Activated naive CD4-positive, alpha-beta T cell treated with anti-CD3 and anti-CD28 coated beads, Interleukin-2, amount 10 ng/mL, durations not matched to agents 7 days and 5 days (primary cell): ENCODE results near the gene THRA.

Experiments used
- CTCF ChIA-PET: fragments of 350-600 bp; sonication (Branson Sonifier 250); formaldehyde crosslinking; loops from one replicate; lab custom pipeline; 2021; ENCODE audit warnings: antibody characterized with exemption; lab: Charles Lee
- DNase-seq: peaks from one replicate; pipeline ENCODE4 v3.0.0-alpha.2; 2020
- H3K27ac Mint-ChIP-seq: one replicate; pipeline ENCODE4 v1.8.0; 2021; ENCODE audit warnings: mild to moderate bottlenecking, moderate library complexity, mixed read lengths
- H3K27me3 Mint-ChIP-seq: one replicate; pipeline ENCODE4 v1.8.0; 2021; ENCODE audit warnings: mild to moderate bottlenecking, mixed read lengths
- H3K36me3 Mint-ChIP-seq: one replicate; pipeline ENCODE4 v1.8.0; 2021; ENCODE audit warnings: mixed read lengths
- H3K4me1 Mint-ChIP-seq: one replicate; pipeline ENCODE4 v1.8.0; 2021; ENCODE audit warnings: mixed read lengths
- H3K4me3 Mint-ChIP-seq: one replicate; pipeline ENCODE4 v1.8.0; 2021; ENCODE audit warnings: mild to moderate bottlenecking, moderate library complexity, mixed read lengths
- H3K9me3 Mint-ChIP-seq: one replicate; pipeline ENCODE4 v1.8.0; 2021; ENCODE audit warnings: mixed read lengths

Gene THRA

DNA sequence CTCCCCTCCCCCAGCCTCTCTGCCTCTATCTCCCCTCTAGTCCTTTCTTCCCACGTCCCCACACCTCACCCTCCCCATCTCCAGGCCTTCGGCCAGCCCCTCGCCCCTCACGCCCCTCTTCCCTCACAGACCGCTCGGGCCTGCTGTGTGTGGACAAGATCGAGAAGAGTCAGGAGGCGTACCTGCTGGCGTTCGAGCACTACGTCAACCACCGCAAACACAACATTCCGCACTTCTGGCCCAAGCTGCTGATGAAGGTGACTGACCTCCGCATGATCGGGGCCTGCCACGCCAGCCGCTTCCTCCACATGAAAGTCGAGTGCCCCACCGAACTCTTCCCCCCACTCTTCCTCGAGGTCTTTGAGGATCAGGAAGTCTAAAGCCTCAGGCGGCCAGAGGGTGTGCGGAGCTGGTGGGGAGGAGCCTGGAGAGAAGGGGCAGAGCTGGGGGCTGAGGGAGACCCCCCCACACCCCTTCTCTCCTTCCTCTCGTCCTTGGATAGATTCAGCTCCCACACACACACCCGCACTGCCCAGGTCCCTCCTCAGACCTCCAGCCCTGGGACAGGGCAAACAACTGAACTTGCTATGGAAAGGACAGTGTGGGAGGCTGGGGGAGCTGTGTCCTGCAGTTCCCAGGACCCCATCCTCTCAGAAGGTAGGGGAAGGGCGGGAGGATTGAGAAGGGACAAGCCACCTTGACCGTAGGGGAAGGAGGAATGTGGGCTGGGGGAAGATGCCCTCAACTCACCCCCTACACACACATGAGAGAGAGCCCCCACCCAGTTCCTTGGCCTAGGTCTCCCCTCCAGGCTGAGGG is 26.5 kb downstream of the THRA start:
- Mint-ChIP-seq H3K9me3 (no peaks in the 10 kb centered on the region), H3K36me3 (peaks cover 19% of the 10 kb centered on the region)
- CTCF ChIA-PET = interaction anchor here (0.6 to 2.0 kb wide), 4 partner anchors 14 to 54 kb away, joined by 3 to 7 read pairs (median 3); no protein-coding TSS in a partner anchor

GRCh38 chr17:40090237-40091119 is 27.7 kb downstream of the THRA start:
- H3K27me3 Mint-ChIP-seq = no peaks in the 10 kb centered on the region
- no peak overlapping the region for H3K27ac Mint-ChIP-seq
- CTCF ChIA-PET = interaction anchor here (0.9 to 1.1 kb wide), 3 partner anchors 23 to 55 kb away, joined by 3 read pairs; no protein-coding TSS in a partner anchor
- no peak for DNase-seq
- peaks cover 27% of the 10 kb centered on the region for H3K36me3 Mint-ChIP-seq
- no peak overlapping the region for H3K4me3 Mint-ChIP-seq
- no peaks in the 10 kb centered on the region for H3K9me3 Mint-ChIP-seq
- H3K4me1 Mint-ChIP-seq = peaks cover 20% of the 10 kb centered on the region

More for the DNA sequence above, 26.5 kb downstream of the THRA start:
- peaks cover 10% of the 10 kb centered on the region for H3K4me1 Mint-ChIP-seq
- H3K27me3 Mint-ChIP-seq = no peaks in the 10 kb centered on the region
- no peak overlapping the region for H3K4me3 Mint-ChIP-seq
- H3K27ac Mint-ChIP-seq = no peak overlapping the region
- no peak for DNase-seq

GRCh38 chr17:40091691-40092397 is 29.1 kb downstream of the THRA start:
- peaks cover 37% of the 10 kb centered on the region for H3K36me3 Mint-ChIP-seq
- H3K4me1 Mint-ChIP-seq = peaks cover 33% of the 10 kb centered on the region
- CTCF ChIA-PET = interaction anchor here (2.2 kb wide), 1 partner anchor 17 kb away, joined by 8 read pairs; no protein-coding TSS in a partner anchor
- no peaks in the 10 kb centered on the region for H3K9me3 Mint-ChIP-seq
- no peak for DNase-seq
- no peaks in the 10 kb centered on the region for H3K27me3 Mint-ChIP-seq
- no peak overlapping the region for H3K27ac Mint-ChIP-seq
- no peak overlapping the region for H3K4me3 Mint-ChIP-seq

GRCh38 chr17:40092581-40092980 is 29.8 kb downstream of the THRA start:
- H3K27me3 Mint-ChIP-seq = no peaks in the 10 kb centered on the region
- no peak for DNase-seq
- H3K9me3 Mint-ChIP-seq = no peaks in the 10 kb centered on the region
- no peak overlapping the region for H3K4me3 Mint-ChIP-seq
- CTCF ChIA-PET = interaction anchor here (0.7 to 2.2 kb wide), 2 partner anchors 17 to 20 kb away, joined by 3 to 8 read pairs; no protein-coding TSS in a partner anchor
- H3K36me3 Mint-ChIP-seq = peaks cover 40% of the 10 kb centered on the region
- H3K27ac Mint-ChIP-seq = no peak overlapping the region
- H3K4me1 Mint-ChIP-seq = peaks cover 41% of the 10 kb centered on the region

DNA sequence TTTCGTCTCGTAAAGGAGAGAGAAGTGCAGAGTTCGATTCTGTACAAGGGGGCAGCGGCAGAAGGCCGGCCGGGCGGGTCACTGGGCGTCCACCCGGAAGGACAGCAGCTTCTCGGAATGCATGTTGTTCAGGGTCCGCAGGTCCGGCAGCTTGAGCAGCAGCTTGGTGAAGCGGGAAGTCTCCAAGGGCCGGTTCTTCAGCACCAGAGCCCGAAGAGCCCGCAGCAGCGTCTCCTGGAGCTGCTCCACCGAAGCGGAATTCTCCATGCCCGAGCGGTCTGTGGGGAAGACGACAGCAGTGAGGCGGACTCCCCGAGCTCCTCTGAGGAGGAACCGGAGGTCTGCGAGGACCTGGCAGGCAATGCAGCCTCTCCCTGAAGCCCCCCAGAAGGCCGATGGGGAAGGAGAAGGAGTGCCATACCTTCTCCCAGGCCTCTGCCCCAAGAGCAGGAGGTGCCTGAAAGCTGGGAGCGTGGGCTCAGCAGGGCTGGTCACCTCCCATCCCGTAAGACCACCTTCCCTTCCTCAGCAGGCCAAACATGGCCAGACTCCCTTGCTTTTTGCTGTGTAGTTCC is 30.3 kb downstream of the THRA start:
- no peak for DNase-seq
- H3K9me3 Mint-ChIP-seq = no peaks in the 10 kb centered on the region
- CTCF ChIA-PET = interaction anchor here (0.7 to 2.2 kb wide), 2 partner anchors 18 to 20 kb away, joined by 3 to 8 read pairs; no protein-coding TSS in a partner anchor
- peaks cover 46% of the 10 kb centered on the region for H3K4me1 Mint-ChIP-seq
- H3K36me3 Mint-ChIP-seq = peaks cover 42% of the 10 kb centered on the region
- no peak overlapping the region for H3K4me3 Mint-ChIP-seq
- H3K27me3 Mint-ChIP-seq = no peaks in the 10 kb centered on the region
- H3K27ac Mint-ChIP-seq = no peak overlapping the region

DNA sequence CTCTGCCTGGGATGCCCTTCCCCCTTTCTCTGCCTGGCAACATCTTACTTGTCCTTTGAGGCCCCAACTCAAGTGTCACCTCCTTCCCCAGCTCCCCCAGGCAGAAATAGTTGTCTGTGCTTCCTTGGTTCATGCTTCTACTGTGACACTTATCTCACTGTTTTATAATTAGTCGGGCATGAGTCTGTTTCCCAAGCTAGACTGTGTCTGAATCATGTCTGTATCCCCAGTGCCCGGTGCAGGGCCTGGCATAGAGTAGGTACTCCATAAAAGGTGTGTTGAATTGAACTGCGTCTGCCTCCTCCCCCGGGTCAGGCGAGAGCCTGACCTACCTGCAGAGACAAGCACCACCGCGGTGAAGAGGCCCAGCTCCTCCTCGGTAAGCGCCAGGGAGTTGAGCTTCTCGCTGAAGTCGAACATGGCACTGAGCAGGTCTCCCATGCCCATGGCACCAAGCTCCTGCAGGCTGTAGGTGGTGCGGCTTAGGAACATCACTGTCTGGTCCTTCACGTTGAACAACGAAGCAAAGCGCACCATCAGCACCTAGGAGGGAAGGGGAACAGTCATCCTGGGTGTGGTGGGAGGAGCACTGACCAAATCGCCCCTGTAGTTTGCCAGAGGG is 30.9 kb downstream of the THRA start:
- no peak overlapping the region for H3K4me3 Mint-ChIP-seq
- H3K36me3 Mint-ChIP-seq = peaks cover 40% of the 10 kb centered on the region
- H3K27me3 Mint-ChIP-seq = no peaks in the 10 kb centered on the region
- no peak overlapping the region for H3K27ac Mint-ChIP-seq
- CTCF ChIA-PET = interaction anchor here (2.2 kb wide), 1 partner anchor 18 kb away, joined by 8 read pairs; no protein-coding TSS in a partner anchor
- no peaks in the 10 kb centered on the region for H3K9me3 Mint-ChIP-seq
- no peak for DNase-seq
- peaks cover 52% of the 10 kb centered on the region for H3K4me1 Mint-ChIP-seq

GRCh38 chr17:40094874-40095273 is 32.1 kb downstream of the THRA start:
- H3K27me3 Mint-ChIP-seq = no peaks in the 10 kb centered on the region
- H3K4me3 Mint-ChIP-seq = peak overlapping the region; percentile 34
- CTCF ChIA-PET = interaction anchor here (2.3 to 9.9 kb wide), 3 partner anchors 9 to 19 kb away, joined by 10 to 95 read pairs (median 15); no protein-coding TSS in a partner anchor
- no peak for DNase-seq
- peaks cover 64% of the 10 kb centered on the region for H3K4me1 Mint-ChIP-seq
- H3K27ac Mint-ChIP-seq = peak overlapping the region; percentile 55
- H3K36me3 Mint-ChIP-seq = peaks cover 37% of the 10 kb centered on the region
- H3K9me3 Mint-ChIP-seq = no peaks in the 10 kb centered on the region

DNA sequence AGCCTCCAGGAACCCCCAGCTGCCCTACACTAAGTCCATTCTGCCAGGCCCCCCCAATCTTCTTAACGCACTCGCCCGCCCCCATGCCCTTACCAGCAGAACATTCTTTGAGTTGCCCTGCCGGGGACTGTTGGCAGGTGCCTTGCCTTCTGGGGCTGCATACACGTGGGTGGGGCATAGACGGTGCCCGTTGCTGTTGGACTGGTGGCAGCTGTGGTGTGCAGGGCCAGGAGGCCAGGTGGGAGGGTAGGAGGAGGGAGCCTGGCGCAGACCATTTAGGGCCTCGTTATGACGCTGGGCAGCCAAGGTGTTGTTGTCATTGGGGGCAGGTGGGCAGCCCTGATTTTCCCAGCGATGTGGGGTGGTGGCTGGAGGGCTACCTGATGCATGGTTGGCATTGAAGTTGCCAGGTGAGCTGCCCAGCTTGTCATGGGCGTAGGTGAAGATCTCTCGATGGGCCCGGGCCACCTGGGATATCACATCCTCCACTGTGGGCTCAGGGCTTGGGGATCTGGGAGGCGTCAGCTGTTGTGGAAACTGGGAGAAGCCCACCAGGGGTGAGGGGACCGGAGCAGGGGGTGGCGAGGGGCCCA is 32.7 kb downstream of the THRA start:
- Mint-ChIP-seq H3K4me3 (peak overlapping the region; percentile 65), H3K27ac (peak overlapping the region; percentile 87), H3K4me1 (peaks cover 69% of the 10 kb centered on the region), H3K36me3 (peaks cover 37% of the 10 kb centered on the region), H3K27me3 (no peaks in the 10 kb centered on the region), H3K9me3 (no peaks in the 10 kb centered on the region)
- CTCF ChIA-PET = interaction anchor here (2.3 to 9.9 kb wide), 3 partner anchors 9 to 20 kb away, joined by 10 to 95 read pairs (median 15); no protein-coding TSS in a partner anchor
- no peak for DNase-seq

- H3K36me3 Mint-ChIP-seq = peaks cover 37% of the 10 kb centered on the region
- H3K4me3 Mint-ChIP-seq = peak overlapping the region; percentile 65
- DNase-seq = peak; percentile 92
- H3K9me3 Mint-ChIP-seq = no peaks in the 10 kb centered on the region
- CTCF ChIA-PET = interaction anchor here (2.3 to 9.9 kb wide), 3 partner anchors 10 to 21 kb away, joined by 10 to 95 read pairs (median 15); no protein-coding TSS in a partner anchor
- peak overlapping the region; percentile 87 for H3K27ac Mint-ChIP-seq
- peaks cover 7% of the 10 kb centered on the region for H3K27me3 Mint-ChIP-seq
- peaks cover 77% of the 10 kb centered on the region for H3K4me1 Mint-ChIP-seq
Measured at GRCh38 chr17:40095944-40096791, 33.4 kb downstream of the THRA start.

DNA sequence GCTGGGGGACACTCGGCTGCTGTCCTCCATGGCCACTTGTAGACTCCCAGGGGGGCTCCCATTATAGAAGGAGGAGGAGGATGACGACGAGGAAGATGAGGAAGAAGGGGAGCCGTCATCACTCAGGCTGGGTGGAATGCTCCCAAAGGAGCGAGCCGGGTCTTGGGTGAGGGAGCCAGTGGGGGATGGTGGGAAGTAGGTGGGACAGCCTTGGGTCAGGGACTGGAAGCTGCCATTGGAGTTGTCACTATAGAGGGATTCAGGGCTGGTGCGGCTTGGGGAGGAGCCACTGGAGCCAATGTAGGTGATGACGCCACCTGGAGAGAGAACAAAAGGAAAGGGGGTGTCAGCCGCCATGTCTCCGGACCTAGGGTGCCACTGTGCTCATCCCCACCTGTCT is 34.3 kb downstream of the THRA start:
- no peak for DNase-seq
- peak overlapping the region; percentile 87 for H3K27ac Mint-ChIP-seq
- peaks cover 14% of the 10 kb centered on the region for H3K27me3 Mint-ChIP-seq
- CTCF ChIA-PET = interaction anchor here (2.7 to 9.9 kb wide), 2 partner anchors 15 to 21 kb away, joined by 15 to 95 read pairs; no protein-coding TSS in a partner anchor
- H3K4me1 Mint-ChIP-seq = peaks cover 86% of the 10 kb centered on the region
- peak overlapping the region; percentile 65 for H3K4me3 Mint-ChIP-seq
- peaks cover 37% of the 10 kb centered on the region for H3K36me3 Mint-ChIP-seq
- H3K9me3 Mint-ChIP-seq = no peaks in the 10 kb centered on the region

DNA sequence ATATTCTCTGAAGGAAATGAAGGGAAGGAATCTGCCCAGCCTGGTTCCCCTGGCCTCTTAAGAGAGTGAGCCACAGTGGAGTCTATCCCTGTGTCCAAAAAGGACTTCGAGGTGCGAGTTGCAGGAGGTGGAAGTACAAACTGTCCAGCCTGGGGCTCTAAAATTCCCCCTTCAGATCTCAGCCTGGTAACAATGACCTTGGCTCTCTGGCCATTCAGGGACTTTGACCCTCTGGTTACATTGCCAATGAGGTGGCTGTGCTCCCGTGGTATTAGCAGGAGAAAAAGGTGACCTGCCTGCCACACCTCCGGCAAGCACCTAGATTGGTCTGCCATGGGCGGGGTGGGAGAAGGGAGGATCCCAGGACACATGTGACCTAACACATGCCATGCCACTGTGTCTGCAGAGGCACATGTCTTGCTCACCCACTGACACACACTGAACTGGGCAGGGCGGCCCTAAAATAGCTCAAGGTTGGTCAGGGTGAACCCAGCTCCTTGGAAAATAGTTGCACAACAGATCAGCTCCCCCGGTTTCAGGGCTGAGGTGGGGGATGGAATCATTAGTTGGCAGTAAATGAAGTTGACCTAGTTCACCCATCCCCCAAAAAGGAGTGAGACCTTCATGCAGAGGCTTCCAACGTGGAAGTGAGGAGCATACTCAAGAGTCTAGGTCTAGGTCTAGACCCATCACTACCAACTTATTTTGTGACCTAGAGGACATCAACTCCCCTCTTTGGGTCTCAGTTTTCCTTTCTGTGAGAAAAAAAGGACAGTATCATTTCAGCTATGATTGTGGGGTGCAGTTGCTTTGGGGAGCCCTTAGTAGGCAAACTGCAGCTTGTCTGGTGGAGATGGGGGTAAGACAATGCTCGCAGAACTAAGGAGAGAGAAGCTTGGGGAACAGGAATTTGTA is 35.4 kb downstream of the THRA start:
- H3K27ac Mint-ChIP-seq = peak overlapping the region; percentile 87
- H3K27me3 Mint-ChIP-seq = peaks cover 19% of the 10 kb centered on the region
- peaks cover 37% of the 10 kb centered on the region for H3K36me3 Mint-ChIP-seq
- H3K4me3 Mint-ChIP-seq = peak overlapping the region; percentile 81
- CTCF ChIA-PET = interaction anchor here (1.4 to 9.9 kb wide), 3 partner anchors 12 to 23 kb away, joined by 5 to 95 read pairs (median 11); no protein-coding TSS in a partner anchor
- peaks cover 90% of the 10 kb centered on the region for H3K4me1 Mint-ChIP-seq
- no peak for DNase-seq
- H3K9me3 Mint-ChIP-seq = no peaks in the 10 kb centered on the region
